HG03039 (cell line): Measurements from ENCODE around the gene TSPYL2.

Experiments
- ATAC-seq: cut with Tn5 transposase; IDR thresholded peaks from one replicate; pipeline ENCODE4 v1.9.1; 2021; ENCODE audit warnings: mild to moderate bottlenecking, moderate library complexity; ENCODE audit not compliant: unreplicated experiment

Gene TSPYL2

GRCh38 chrX:53078943-53079342 lies 3.2 kb upstream of the TSPYL2 start:
- ATAC-seq, result no peak

- no peak for ATAC-seq
These were observed 1.3 kb upstream of the TSPYL2 start for GRCh38 chrX:53080628-53081580.

- no peak for ATAC-seq
These were observed 828 bp downstream of the TSPYL2 start for GRCh38 chrX:53082773-53083616.

- no peak for ATAC-seq
These were observed 1.9 kb downstream of the TSPYL2 start for GRCh38 chrX:53084043-53084570.

- ATAC-seq, result no peak
These were observed 2.7 kb downstream of the TSPYL2 start for GRCh38 chrX:53084863-53085262.

- no peak for ATAC-seq
These were observed 3.6 kb downstream of the TSPYL2 start for GRCh38 chrX:53085661-53086229.

GRCh38 chrX:53086464-53086863 lies 4.3 kb downstream of the TSPYL2 start:
- no peak for ATAC-seq

- ATAC-seq, result no peak
These were observed 5.2 kb downstream of the TSPYL2 start for GRCh38 chrX:53087388-53087831.

GRCh38 chrX:53088136-53088974 lies 6.2 kb downstream of the TSPYL2 start:
- no peak for ATAC-seq

- no peak for ATAC-seq
These were observed 7.2 kb downstream of the TSPYL2 start for GRCh38 chrX:53089224-53089842.

- no peak for ATAC-seq
These were observed 7.8 kb downstream of the TSPYL2 start for GRCh38 chrX:53089925-53090324.

- no peak for ATAC-seq
These were observed 9.2 kb downstream of the TSPYL2 start for GRCh38 chrX:53091354-53091753.

- ATAC-seq, result no peak
These were observed 11.0 kb downstream of the TSPYL2 start for GRCh38 chrX:53093177-53093655.

GRCh38 chrX:53093748-53094581 lies 11.8 kb downstream of the TSPYL2 start, which contains the start of gene KANTR:
Gene KANTR, plus strand, starts transcription at chrX:53094142. Its CDS starts 30,131 bp downstream, at chrX:53124273.
- peak; percentile 78 for ATAC-seq

GRCh38 chrX:53094582-53094905 lies 12.4 kb downstream of the TSPYL2 start:
- ATAC-seq, result no peak

- no peak for ATAC-seq
These were observed 13.6 kb downstream of the TSPYL2 start for GRCh38 chrX:53095796-53096195.

GRCh38 chrX:53114864-53115549 lies 32.8 kb downstream of the TSPYL2 start:
- no peak for ATAC-seq

GRCh38 chrX:53115550-53115874 lies 33.3 kb downstream of the TSPYL2 start:
- ATAC-seq, result no peak
